IMR-90 (cell line): Measurements from ENCODE around the gene XPO6. TPM values are rescaled to one million over a fixed set of nuclear protein-coding genes. Genes with fewer than 3 reads are reported as not detected.

Source experiments
- ATAC-seq: fragments of 200-7000 bp; cut with Tn5 transposase; 2 replicates; pipeline ENCODE4 v1.9.1; 2020; ENCODE audit warnings: low read depth, mild to moderate bottlenecking, moderate library complexity
- BruUV-seq: library from RNA; stranded (reverse); fragments of 400-500 nt; replicated peaks from 2 replicates; lab custom pipeline; 2021; lab: Mats Ljungman, UMichigan
- CTCF ChIA-PET: fragments of 300-600 bp; formaldehyde crosslinking; extraction: SDS; loops from one replicate; lab custom pipeline; 2021; ENCODE audit warnings: antibody characterized with exemption; lab: Yijun Ruan, JAX
- POLR2A ChIA-PET: fragments of 300-600 bp; sonication (Branson Sonifier 250); formaldehyde crosslinking; loops from one replicate; lab custom pipeline; 2022; ENCODE audit warnings: antibody characterized with exemption; ENCODE audit not compliant: unreplicated experiment; lab: Charles Lee
- DNase-seq: peaks from one replicate; pipeline ENCODE4 v3.0.0; 2013
- H2AFZ ChIP-seq: replicated peaks from 2 replicates; pipeline ENCODE3; 2013; ENCODE audit warnings: low read length, mild to moderate bottlenecking; ENCODE audit not compliant: poor library complexity
- H2AK5ac ChIP-seq: 2 replicates; pipeline ENCODE4 v1.6.1; 2013; ENCODE audit warnings: low read depth, low read length, inconsistent platforms
- H2AK9ac ChIP-seq: replicated peaks from 2 replicates; pipeline ENCODE3; 2013; ENCODE audit warnings: mild to moderate bottlenecking, low read depth, low read length, moderate library complexity; ENCODE audit not compliant: poor library complexity
- H2BK120ac ChIP-seq: 2 replicates; pipeline ENCODE4 v1.6.1; 2013; ENCODE audit warnings: low read depth, low read length, inconsistent platforms
- H2BK15ac ChIP-seq: 3 replicates; pipeline ENCODE4 v1.6.1; 2013; ENCODE audit warnings: low read depth, low read length, inconsistent platforms
- H2BK20ac ChIP-seq: 2 replicates; pipeline ENCODE4 v1.6.1; 2013; ENCODE audit warnings: low read depth, mild to moderate bottlenecking, inconsistent platforms, low read length, moderate library complexity
- H2BK5ac ChIP-seq: 2 replicates; pipeline ENCODE4 v1.6.1; 2013; ENCODE audit warnings: mild to moderate bottlenecking, low read depth, low read length, inconsistent platforms; ENCODE audit not compliant: poor library complexity, severe bottlenecking
- H3K14ac ChIP-seq: replicated peaks from 2 replicates; pipeline ENCODE4 v1.6.1; 2013; ENCODE audit warnings: low read depth, low read length, inconsistent platforms
- H3K18ac ChIP-seq: 2 replicates; pipeline ENCODE4 v1.6.1; 2013; ENCODE audit warnings: low read depth, low read length, control low read depth
- H3K23ac ChIP-seq: 2 replicates; pipeline ENCODE4 v1.6.1; 2013; ENCODE audit warnings: low read depth, low read length, inconsistent platforms
- H3K27ac ChIP-seq: 2 replicates; pipeline ENCODE4 v1.5.1; 2013; ENCODE audit warnings: mild to moderate bottlenecking, control low read depth, low read length; ENCODE audit not compliant: insufficient read depth
- H3K27me3 ChIP-seq: 2 replicates; pipeline ENCODE4 v1.6.1; 2013; ENCODE audit warnings: low read length; ENCODE audit not compliant: control insufficient read depth, insufficient read depth
- H3K36me3 ChIP-seq: 2 replicates; pipeline ENCODE4 v1.6.1; 2013; ENCODE audit warnings: low read length, mixed read lengths; ENCODE audit not compliant: control insufficient read depth, insufficient read depth
- H3K4ac ChIP-seq: 2 replicates; pipeline ENCODE4 v1.6.1; 2013; ENCODE audit warnings: low read depth, low read length, inconsistent platforms
- H3K4me1 ChIP-seq: 2 replicates; pipeline ENCODE4 v1.6.1; 2013; ENCODE audit warnings: low read length, mixed read lengths; ENCODE audit not compliant: control insufficient read depth, insufficient read depth
- H3K4me2 ChIP-seq: 2 replicates; pipeline ENCODE4 v1.6.1; 2013; ENCODE audit warnings: low read depth, mild to moderate bottlenecking, control low read depth, low read length, moderate library complexity
- H3K4me3 ChIP-seq: 2 replicates; pipeline ENCODE4 v1.5.1; 2013; ENCODE audit warnings: low read depth, mild to moderate bottlenecking, control low read depth, low read length, moderate library complexity; ENCODE audit not compliant: insufficient read depth
- H3K56ac ChIP-seq: 2 replicates; pipeline ENCODE4 v1.6.1; 2013; ENCODE audit warnings: low read length, inconsistent platforms; ENCODE audit not compliant: insufficient read depth; ENCODE audit errors: extremely low read depth
- H3K79me1 ChIP-seq, 2 experiments: 2 replicates each; pipeline ENCODE4 v1.6.1; 2013; ENCODE audit warnings: low read length in 2 of 2, inconsistent platforms in 1 of 2, low read depth in 1 of 2
- H3K9ac ChIP-seq: 2 replicates; pipeline ENCODE4 v1.6.1; 2013; ENCODE audit warnings: low read depth, low read length, control low read depth
- H3K9me1 ChIP-seq: 2 replicates; pipeline ENCODE4 v1.6.1; 2013; ENCODE audit warnings: low read length, inconsistent platforms; ENCODE audit not compliant: insufficient read depth
- H3K9me3 ChIP-seq: 2 replicates; pipeline ENCODE4 v1.6.1; 2013; ENCODE audit warnings: low read length; ENCODE audit not compliant: control insufficient read depth, insufficient read depth
- H4K20me1 ChIP-seq: 2 replicates; pipeline ENCODE4 v1.6.1; 2013; ENCODE audit warnings: low read length, inconsistent platforms; ENCODE audit not compliant: insufficient read depth
- H4K5ac ChIP-seq: 2 replicates; pipeline ENCODE4 v1.6.1; 2013; ENCODE audit warnings: mild to moderate bottlenecking, low read depth, low read length, control low read depth
- H4K8ac ChIP-seq, 2 experiments: 2 replicates each; pipeline ENCODE4 v1.6.1; 2013; ENCODE audit warnings: low read depth in 2 of 2, low read length in 2 of 2, control low read depth in 1 of 2, inconsistent platforms in 1 of 2
- H4K91ac ChIP-seq: 2 replicates; pipeline ENCODE4 v1.6.1; 2013; ENCODE audit warnings: low read depth, low read length, inconsistent platforms; ENCODE audit not compliant: insufficient read depth
- BHLHE40 ChIP-seq: fragments of 150-350 bp; IDR thresholded peaks from 2 replicates; pipeline ENCODE4 v1.6.1; 2016; ENCODE audit warnings: mild to moderate bottlenecking, low read depth, low read length
- CEBPB ChIP-seq: IDR thresholded peaks from 2 replicates; pipeline ENCODE4 v1.6.1; 2012; ENCODE audit warnings: low read depth, low read length, improper control_type of control experiment
- CHD1 ChIP-seq: IDR thresholded peaks from 2 replicates; pipeline ENCODE4 v1.6.1; 2012; ENCODE audit warnings: low read depth, low read length, improper control_type of control experiment
- CTCF ChIP-seq: conservative IDR thresholded peaks from 2 replicates; pipeline ENCODE4 v1.5.1; 2012; ENCODE audit warnings: mild to moderate bottlenecking, low read depth, low read length, improper control_type of control experiment
- ELK1 ChIP-seq: fragments of 150-350 bp; IDR thresholded peaks from 2 replicates; pipeline ENCODE4 v1.6.1; 2016; ENCODE audit warnings: low read depth, mild to moderate bottlenecking, low read length, moderate library complexity, borderline replicate concordance
- FOS ChIP-seq: fragments of 150-350 bp; IDR thresholded peaks from 2 replicates; pipeline ENCODE4 v1.6.1; 2016; ENCODE audit warnings: low read depth, low read length
- MAFK ChIP-seq: IDR thresholded peaks from 2 replicates; pipeline ENCODE4 v1.6.1; 2012; ENCODE audit warnings: low read depth, low read length, improper control_type of control experiment
- MAZ ChIP-seq: IDR thresholded peaks from 2 replicates; pipeline ENCODE4 v1.6.1; 2012; ENCODE audit warnings: low read depth, mild to moderate bottlenecking, low read length, improper control_type of control experiment, moderate library complexity, borderline replicate concordance
- MXI1 ChIP-seq: IDR thresholded peaks from 2 replicates; pipeline ENCODE4 v1.6.1; 2012; ENCODE audit warnings: low read depth, mild to moderate bottlenecking, low read length, moderate library complexity, borderline replicate concordance
- NFE2L2 ChIP-seq: fragments of 150-350 bp; IDR thresholded peaks from 2 replicates; pipeline ENCODE4 v1.6.1; 2016; ENCODE audit warnings: low read depth, mild to moderate bottlenecking, low read length
- POLR2A ChIP-seq: IDR thresholded peaks from 2 replicates; pipeline ENCODE4 v1.6.1; 2012; ENCODE audit warnings: mild to moderate bottlenecking, low read depth, low read length
- RCOR1 ChIP-seq: IDR thresholded peaks from 2 replicates; pipeline ENCODE4 v1.6.1; 2012; ENCODE audit warnings: mild to moderate bottlenecking, low read length, improper control_type of control experiment; ENCODE audit not compliant: insufficient replicate concordance
- RFX5 ChIP-seq: IDR thresholded peaks from 2 replicates; pipeline ENCODE4 v1.8.0; 2012; ENCODE audit warnings: low read depth, mild to moderate bottlenecking, low read length, moderate library complexity
- SMC3 ChIP-seq: fragments of 150-350 bp; IDR thresholded peaks from 2 replicates; pipeline ENCODE4 v1.6.1; 2016; ENCODE audit warnings: low read depth, mild to moderate bottlenecking, antibody characterized with exemption, low read length, moderate library complexity
- USF2 ChIP-seq: fragments of 150-350 bp; IDR thresholded peaks from 2 replicates; pipeline ENCODE4 v1.6.1; 2017; ENCODE audit warnings: mild to moderate bottlenecking, antibody characterized with exemption, low read length, low read depth
- WGBS, 2 experiments: methylation state at CpG; one replicate each; pipeline versions ENCODE4 v1.1.5 to v1.1.7; 2013; ENCODE audit warnings: missing lambda C conversion rate in 2 of 2; ENCODE audit not compliant: insufficient read length in 1 of 2; ENCODE audit errors: extremely low coverage in 2 of 2; 5-methylcytosine and 5-hydroxymethylcytosine counted together
- dilution Hi-C: fragments of 300-500 bp; cut with HindIII; formaldehyde crosslinking; loops from one replicate; pipeline ENCODE4 v1.14.3; 2018; ENCODE audit warnings: low sequenced_read_pairs; ENCODE audit not compliant: unreplicated experiment
- in situ Hi-C: fragments of 300-500 bp; cut with MboI; formaldehyde crosslinking; loops from 3 replicates; pipeline ENCODE4 v1.14.3; 2019; ENCODE audit warnings: low sequenced_read_pairs, inconsistent platforms, mixed read lengths
- intact Hi-C: fragments of 100-400 bp; cut with micrococcal nuclease; formaldehyde crosslinking; loops from 2 replicates; pipeline ENCODE4 v1.10.0; 2022
- polyA plus RNA-seq, 3 experiments: library from polyadenylated mRNA; depleted of rRNA; stranded (reverse); fragments of >200 nt; gene quantifications; 2 replicates each; pipeline ENCODE4 v1.2.3, GENCODE V29; 2012; ENCODE audit warnings: low replicate concordance in 1 of 3
- total RNA-seq: library from RNA; depleted of rRNA; stranded (reverse); fragments of >200 nt; gene quantifications from 2 replicates; pipeline ENCODE4 v1.2.3, GENCODE V29; 2012

The XPO6 gene
- total and polyA plus RNA-seq, 2 of the 4 experiments (the other 2 are of a cell fraction): 108 to 184 TPM

GRCh38 chr16:28093385-28093725, 118.4 kb downstream of the XPO6 start:
- Histone ChIP-seq H2BK15ac (no peak overlapping the region), H3K79me1 (peaks cover 7 to 38% of the 10 kb centered on the region in 2 experiments; a peak in 3 of 4 replicates)

More at GRCh38 chr16:28093385-28093725, 118.4 kb downstream of the XPO6 start:
- no peak for DNase-seq
- in situ Hi-C loops (no loop called here), intact Hi-C loops (no loop called here), dilution Hi-C loops (no loop called here)
- Histone ChIP-seq H2BK5ac (no peak overlapping the region), H2AK9ac (no peak overlapping the region), H3K9ac (no peak overlapping the region), H3K18ac (no peak overlapping the region), H3K4me1 (peaks cover 6% of the 10 kb centered on the region), H3K23ac (no peak overlapping the region), H2AK5ac (no peak overlapping the region), H4K91ac (no peak overlapping the region), H4K20me1 (peaks cover 35% of the 10 kb centered on the region), H3K9me3 (no peaks in the 10 kb centered on the region), H3K36me3 (peaks cover 30% of the 10 kb centered on the region), H3K27ac (no peak overlapping the region), H4K5ac (no peak overlapping the region), H3K56ac (no peak overlapping the region), H2BK20ac (no peak overlapping the region), H3K4me2 (no peak overlapping the region), H2AFZ (no peak overlapping the region), H3K14ac (no peak overlapping the region), H4K8ac (no peak overlapping the region), H3K4me3 (no peak overlapping the region), H3K9me1 (peaks cover 15% of the 10 kb centered on the region), H3K4ac (no peak overlapping the region), H2BK120ac (no peak overlapping the region), H3K27me3 (no peaks in the 10 kb centered on the region)
- WGBS, 2 experiments: 44% methylated on average over 3 of the region's 5 CpGs; no CpG with 5 or more reads in 1 of the 2 experiments
- TF ChIP-seq POLR2A (no peak), RFX5 (no peak), CEBPB (no peak), NFE2L2 (no peak), MAFK (no peak), USF2 (no peak), CTCF (no peak), MXI1 (no peak), RCOR1 (no peak), BHLHE40 (no peak), SMC3 (no peak), FOS (no peak), ELK1 (no peak), CHD1 (no peak), MAZ (no peak)
- ATAC-seq: no peak
- BruUV-seq: no TSS peak
- ChIA-PET POLR2A (no interaction called here), CTCF (no interaction called here)
